ENCODE data around the gene SLC44A1.

SLC44A1 gene

GRCh38 chr9:105275938-105276337, 31.5 kb downstream of the SLC44A1 start:
- DNase-seq, result no peak

GRCh38 chr9:105278751-105279150, 34.3 kb downstream of the SLC44A1 start:
- DNase-seq, result no peak

- DNase-seq, result no peak
These were observed 36.2 kb downstream of the SLC44A1 start for GRCh38 chr9:105280691-105281090.

- no peak for DNase-seq
These were observed 36.8 kb downstream of the SLC44A1 start for GRCh38 chr9:105281272-105281671.

- DNase-seq, result no peak
These were observed 37.5 kb downstream of the SLC44A1 start for GRCh38 chr9:105281926-105282325.

- no peak for DNase-seq
These were observed 38.6 kb downstream of the SLC44A1 start for GRCh38 chr9:105282870-105283621.

GRCh38 chr9:105283795-105284194, 39.3 kb downstream of the SLC44A1 start:
- DNase-seq, result no peak

- DNase-seq, result no peak
These were observed 40.0 kb downstream of the SLC44A1 start for GRCh38 chr9:105284463-105284862.

GRCh38 chr9:105286098-105286497, 41.6 kb downstream of the SLC44A1 start:
- no peak for DNase-seq

- DNase-seq, result no peak
These were observed 44.9 kb downstream of the SLC44A1 start for GRCh38 chr9:105289305-105289704.

GRCh38 chr9:105290418-105290817, 46.0 kb downstream of the SLC44A1 start:
- DNase-seq, result no peak

GRCh38 chr9:105290954-105291353, 46.5 kb downstream of the SLC44A1 start:
- no peak for DNase-seq

GRCh38 chr9:105291422-105291859, 47.0 kb downstream of the SLC44A1 start:
- no peak for DNase-seq

GRCh38 chr9:105291938-105292337, 47.5 kb downstream of the SLC44A1 start:
- DNase-seq, result no peak

- no peak for DNase-seq
These were observed 49.0 kb downstream of the SLC44A1 start for GRCh38 chr9:105293408-105293807.

GRCh38 chr9:105295201-105295550, 50.7 kb downstream of the SLC44A1 start:
- no peak for DNase-seq

- no peak for DNase-seq
These were observed 51.5 kb downstream of the SLC44A1 start for GRCh38 chr9:105295986-105296385.

- no peak for DNase-seq
These were observed 52.0 kb downstream of the SLC44A1 start for GRCh38 chr9:105296445-105296844.

- no peak for DNase-seq
These were observed 52.4 kb downstream of the SLC44A1 start for GRCh38 chr9:105296877-105297287.

GRCh38 chr9:105297442-105298075, 53.1 kb downstream of the SLC44A1 start:
- DNase-seq, result no peak

GRCh38 chr9:105299190-105299854, 54.9 kb downstream of the SLC44A1 start:
- DNase-seq, result peak in 1 of 2 donors; percentile 4

- no peak for DNase-seq
These were observed 58.3 kb downstream of the SLC44A1 start for GRCh38 chr9:105302728-105303127.

- no peak for DNase-seq
These were observed 61.4 kb downstream of the SLC44A1 start for GRCh38 chr9:105305856-105306255.
